ENCODE data around the gene TIMM13. TPM values are rescaled to one million over a fixed set of nuclear protein-coding genes. Genes with fewer than 3 reads are reported as not detected.
"Not testable (repeated sequence)": the region's sequence is repeated elsewhere in the genome, so short reads cannot be mapped to it uniquely, and the experiment has no call there.

TIMM13 gene
- total and polyA plus RNA-seq, 10 of the 15 experiments (the other 5 are each of a cell fraction or from before 2014, with no cell fraction given), result 9.9 to 205 (median 63.6) TPM

GRCh38 chr19:2460245-2460644 is 32.9 kb upstream of the TIMM13 start (continued):
- TF ChIP-seq HSF1 (IDR thresholded peaks at IDR 0.05; ENCODE audit: low read depth, low read length) (no peak), CBX3 (IDR thresholded peaks at IDR 0.05; ENCODE audit: borderline replicate concordance, low read depth) (no peak), PML (IDR thresholded peaks at IDR 0.05; ENCODE audit: low read length) (no peak)

- ChIA-PET CTCF (interaction anchor here (0.7 kb wide), 1 partner anchor 179 kb away, joined by 3 read pairs; no protein-coding TSS in a partner anchor), POLR2A (interaction anchor here (0.6 kb wide), 1 partner anchor 290 kb away, joined by 3 read pairs; no protein-coding TSS in a partner anchor)
- H3K27me3 ChIP-seq (replicated peaks in 1 of 2; ENCODE audit: control insufficient read depth in 2 of 2, insufficient read depth in 2 of 2, low read length in 1 of 2); DNase-seq (ENCODE audit: low read depth, low spot score); H3K27ac ChIP-seq (ENCODE audit: control insufficient read depth, insufficient read depth); H3K4me2 ChIP-seq (ENCODE audit: control insufficient read depth, insufficient read depth); H3K9ac ChIP-seq (ENCODE audit: control insufficient read depth, insufficient read depth, low read length); H3K9me3 ChIP-seq (replicated peaks; ENCODE audit: control insufficient read depth, insufficient read depth, low read length); SMC1A ChIA-PET (ENCODE audit: uncharacterized antibody, unreplicated experiment); H3K36me3 ChIP-seq (ENCODE audit: control insufficient read depth in 2 of 2, insufficient read depth in 2 of 2, low read length in 1 of 2); intact Hi-C loops (cut with micrococcal nuclease; ENCODE audit: unreplicated experiment); in situ Hi-C loops (cut with MboI); RAD21 ChIA-PET (ENCODE audit: unreplicated experiment); H4K20me1 ChIP-seq (ENCODE audit: control insufficient read depth, insufficient read depth); H2AFZ ChIP-seq (ENCODE audit: control insufficient read depth, low read depth, low read length); FAIRE-seq; BruUV-seq (replicated peaks); ATAC-seq; H3K4me3 ChIP-seq: not testable (repeated sequence)
- WGBS (ENCODE audit: insufficient coverage, insufficient replicate concordance, low lambda C conversion rate, missing lambda C conversion rate), result 82% methylated on average over 10 of the region's 10 CpGs
- H3K4me1 ChIP-seq (ENCODE audit: control insufficient read depth, insufficient read depth, low read length), result peaks cover 12% of the 10 kb centered on the region
- H3K79me2 ChIP-seq (ENCODE audit: control insufficient read depth, insufficient read depth, low read length), result peaks cover 35% of the 10 kb centered on the region
Measured at GRCh38 chr19:2458776-2459175, 31.4 kb upstream of the TIMM13 start.

GRCh38 chr19:2458054-2458453 is 30.7 kb upstream of the TIMM13 start:
- no peaks in the 10 kb centered on the region for H3K9me3 ChIP-seq (replicated peaks; ENCODE audit: control insufficient read depth, insufficient read depth, low read length)
- H3K4me3 ChIP-seq, result no peak overlapping the region
- H3K79me2 ChIP-seq (ENCODE audit: control insufficient read depth, insufficient read depth, low read length), result peaks cover 42% of the 10 kb centered on the region
- peaks cover 18% of the 10 kb centered on the region for H3K4me1 ChIP-seq (ENCODE audit: control insufficient read depth, insufficient read depth, low read length)
- no peak overlapping the region for H3K9ac ChIP-seq (ENCODE audit: control insufficient read depth, insufficient read depth, low read length)
- no peak overlapping the region for H2AFZ ChIP-seq (ENCODE audit: control insufficient read depth, low read depth, low read length)
- ChIA-PET SMC1A (ENCODE audit: uncharacterized antibody, unreplicated experiment) (interaction anchor here (0.7 to 1.5 kb wide), 2 partner anchors 162 to 234 kb away, joined by 3 to 4 read pairs; no protein-coding TSS in a partner anchor), POLR2A (no interaction called here), RAD21 (ENCODE audit: unreplicated experiment) (interaction anchor here (1.5 kb wide), 1 partner anchor 150 kb away, joined by 3 read pairs; no protein-coding TSS in a partner anchor), CTCF (interaction anchor here (1.7 kb wide), 1 partner anchor 178 kb away, joined by 6 read pairs; no protein-coding TSS in a partner anchor)
- DNase-seq (ENCODE audit: low read depth, low spot score), result no peak
- no peak for FAIRE-seq
- H4K20me1 ChIP-seq (ENCODE audit: control insufficient read depth, insufficient read depth), result peaks cover 9% of the 10 kb centered on the region
- no peak overlapping the region for H3K4me2 ChIP-seq (ENCODE audit: control insufficient read depth, insufficient read depth)
- WGBS (ENCODE audit: insufficient coverage, insufficient replicate concordance, low lambda C conversion rate, missing lambda C conversion rate), result 91% methylated on average over 5 of the region's 5 CpGs
- no peaks in the 10 kb centered on the region for H3K27me3 ChIP-seq (replicated peaks in 1 of 2; ENCODE audit: control insufficient read depth in 2 of 2, insufficient read depth in 2 of 2, low read length in 1 of 2)
- no TSS peak for BruUV-seq (replicated peaks)
- peaks cover 0 to 4% of the 10 kb centered on the region in 2 experiments; a peak in 2 of 4 replicates for H3K36me3 ChIP-seq (ENCODE audit: control insufficient read depth in 2 of 2, insufficient read depth in 2 of 2, low read length in 1 of 2)
- in situ Hi-C loops (cut with MboI), result no loop called here
- no peak for ATAC-seq
- intact Hi-C loops (cut with micrococcal nuclease; ENCODE audit: unreplicated experiment), result no loop called here
- no peak overlapping the region for H3K27ac ChIP-seq (ENCODE audit: control insufficient read depth, insufficient read depth)
- TF ChIP-seq CBFB (IDR thresholded peaks at IDR 0.05; ENCODE audit: low read depth) (no peak), SKIL (IDR thresholded peaks at IDR 0.05; ENCODE audit: low read depth, poor library complexity, severe bottlenecking) (no peak), IKZF2 (IDR thresholded peaks at IDR 0.05) (no peak), PKNOX1 (IDR thresholded peaks at IDR 0.05) (no peak), JUND (IDR thresholded peaks at IDR 0.05; ENCODE audit: low read depth, low read length) (no peak), NFXL1 (IDR thresholded peaks at IDR 0.05; ENCODE audit: borderline replicate concordance) (no peak), USF2 (IDR thresholded peaks at IDR 0.05; ENCODE audit: borderline replicate concordance, low read depth, low read length) (no peak)
